PC-3 (cell line): ENCODE results near the gene TMEM9B. TPM values are rescaled to one million over a fixed set of nuclear protein-coding genes. Genes with fewer than 3 reads are reported as not detected.

Experiments
- ATAC-seq: fragments of 200-7000 bp; cut with Tn5 transposase; 2 replicates; pipeline ENCODE4 v1.9.1; 2020; ENCODE audit warnings: mild to moderate bottlenecking, moderate library complexity
- BruUV-seq: library from RNA; stranded (reverse); fragments of 400-500 nt; replicated peaks from 2 replicates; lab custom pipeline; 2021; lab: Mats Ljungman, UMichigan
- CTCF ChIA-PET: fragments of 300-600 bp; sonication (Branson Sonifier 250); formaldehyde crosslinking; loops from one replicate; lab custom pipeline; 2022; ENCODE audit warnings: antibody characterized with exemption; lab: Charles Lee
- POLR2A ChIA-PET: fragments of 300-600 bp; sonication (Branson Sonifier 250); formaldehyde crosslinking; loops from one replicate; lab custom pipeline; 2022; ENCODE audit warnings: antibody characterized with exemption; ENCODE audit not compliant: unreplicated experiment; lab: Charles Lee
- DNase-seq: peaks from one replicate; pipeline ENCODE4 v3.0.0-alpha.2; 2015
- H2AFZ ChIP-seq: fragments of 300-600 bp; sonication (generic); 2 replicates; pipeline ENCODE4 v1.6.0; 2016; ENCODE audit warnings: antibody characterized with exemption, low read length
- H3F3A ChIP-seq: fragments of 300-600 bp; sonication (generic); one replicate; pipeline ENCODE4 v1.6.0; 2017; ENCODE audit warnings: antibody characterized with exemption, low read length, control low read depth, mild to moderate bottlenecking; ENCODE audit not compliant: unreplicated experiment
- H3K27ac ChIP-seq: fragments of 300-600 bp; sonication (generic); 2 replicates; pipeline ENCODE4 v1.5.1; 2016; ENCODE audit warnings: mild to moderate bottlenecking, low read length
- H3K27me3 ChIP-seq: fragments of 300-600 bp; sonication (generic); 2 replicates; pipeline ENCODE4 v1.6.1; 2016; ENCODE audit warnings: low read length, mixed read lengths
- H3K36me3 ChIP-seq: fragments of 300-600 bp; sonication (generic); 2 replicates; pipeline ENCODE4 v1.6.1; 2016; ENCODE audit warnings: low read depth, mixed run types, low read length, mixed read lengths
- H3K4me1 ChIP-seq: fragments of 300-600 bp; sonication (generic); 2 replicates; pipeline ENCODE4 v1.5.1; 2016; ENCODE audit warnings: low read length; ENCODE audit not compliant: insufficient read depth
- H3K4me2 ChIP-seq: fragments of 300-600 bp; sonication (generic); 2 replicates; pipeline ENCODE4 v1.6.0; 2016; ENCODE audit warnings: low read length
- H3K4me3 ChIP-seq: fragments of 300-600 bp; sonication (generic); 2 replicates; pipeline ENCODE4 v1.5.1; 2016; ENCODE audit warnings: mild to moderate bottlenecking, low read length, mixed read lengths
- H3K79me2 ChIP-seq: fragments of 300-600 bp; sonication (generic); 2 replicates; pipeline ENCODE4 v1.6.1; 2017; ENCODE audit warnings: low read length, mixed read lengths
- H3K9ac ChIP-seq: fragments of 300-600 bp; sonication (generic); 2 replicates; pipeline ENCODE4 v1.6.0; 2016; ENCODE audit warnings: mild to moderate bottlenecking, low read length
- H3K9me2 ChIP-seq: fragments of 300-600 bp; sonication (generic); replicated peaks from 2 replicates; pipeline ENCODE4 v1.6.1; 2016; ENCODE audit warnings: mixed run types, low read length, mixed read lengths
- H3K9me3 ChIP-seq: fragments of 300-600 bp; sonication (generic); 2 replicates; pipeline ENCODE4 v1.6.1; 2016; ENCODE audit warnings: low read length, mixed read lengths
- H4K20me1 ChIP-seq: fragments of 300-600 bp; sonication (generic); 2 replicates; pipeline ENCODE4 v1.6.1; 2016; ENCODE audit warnings: low read length, mixed read lengths
- CTCF ChIP-seq: fragments of 300-600 bp; sonication (generic); conservative IDR thresholded peaks from 2 replicates; pipeline ENCODE4 v1.5.1; 2017; ENCODE audit warnings: antibody characterized with exemption, low read depth, mild to moderate bottlenecking, low read length
- EZH2 ChIP-seq: fragments of 300-600 bp; sonication (generic); IDR thresholded peaks from one replicate; pipeline ENCODE4 v1.6.1; 2017; ENCODE audit warnings: antibody characterized with exemption, mild to moderate bottlenecking, low read length; ENCODE audit not compliant: unreplicated experiment
- EZH2phosphoT487 ChIP-seq: fragments of 300-600 bp; sonication (generic); IDR thresholded peaks from 2 replicates; pipeline ENCODE4 v1.6.1; 2018; ENCODE audit warnings: mild to moderate bottlenecking, antibody characterized with exemption, low read length, borderline replicate concordance
- intact Hi-C: fragments of 100-400 bp; cut with micrococcal nuclease; formaldehyde crosslinking; loops from 2 replicates; pipeline ENCODE4 v1.9.0; 2023
- total RNA-seq: library from RNA; depleted of rRNA; stranded (reverse); fragments of >200 nt; gene quantifications from 2 replicates; pipeline ENCODE4 v1.2.3, GENCODE V29; 2014

The TMEM9B gene
- total RNA-seq, 1 experiment from 2014 or later = 42.1 TPM

GRCh38 chr11:8928981-8929615 lies 35.1 kb downstream of the TMEM9B start:
- Histone ChIP-seq H3K9me2 (no peaks in the 10 kb centered on the region), H3K79me2 (no peaks in the 10 kb centered on the region), H3K4me1 (no peaks in the 10 kb centered on the region), H2AFZ (no peak overlapping the region), H3K4me2 (no peak overlapping the region), H3K27ac (no peak overlapping the region), H3K9me3 (no peaks in the 10 kb centered on the region), H3K36me3 (no peaks in the 10 kb centered on the region), H3K27me3 (no peaks in the 10 kb centered on the region), H3K9ac (no peak overlapping the region), H3F3A (no peaks in the 10 kb centered on the region), H3K4me3 (no peak overlapping the region), H4K20me1 (no peaks in the 10 kb centered on the region)
- no peak for TF ChIP-seq EZH2
- no peak for TF ChIP-seq CTCF
- TF ChIP-seq EZH2phosphoT487 = no peak
- ATAC-seq (no peak), DNase-seq (no peak)
- BruUV-seq = no TSS peak
- ChIA-PET POLR2A (interaction anchor here (0.6 kb wide), 1 partner anchor 455 kb away, joined by 3 read pairs; the partner anchor contains the start of gene IPO7), CTCF (no interaction called here)
- intact Hi-C loops = no loop called here

GRCh38 chr11:8928205-8928604 lies 36.0 kb downstream of the TMEM9B start:
- H3K4me1 ChIP-seq = no peaks in the 10 kb centered on the region
- H3K9ac ChIP-seq = no peak overlapping the region
- H3F3A ChIP-seq = no peaks in the 10 kb centered on the region
- no peaks in the 10 kb centered on the region for H3K9me3 ChIP-seq
- H3K27me3 ChIP-seq = no peaks in the 10 kb centered on the region
- H3K4me2 ChIP-seq = no peak overlapping the region
- no peak overlapping the region for H3K27ac ChIP-seq
- no peaks in the 10 kb centered on the region for H3K79me2 ChIP-seq
- H3K9me2 ChIP-seq = no peaks in the 10 kb centered on the region
- CTCF ChIA-PET = no interaction called here
- no peaks in the 10 kb centered on the region for H3K36me3 ChIP-seq
- no peak overlapping the region for H2AFZ ChIP-seq
- no peaks in the 10 kb centered on the region for H4K20me1 ChIP-seq
- no peak for DNase-seq
- TF ChIP-seq EZH2 = no peak
- TF ChIP-seq EZH2phosphoT487 = no peak
- TF ChIP-seq CTCF = no peak
- POLR2A ChIA-PET = no interaction called here
- no TSS peak for BruUV-seq
- intact Hi-C loops = no loop called here
- no peak overlapping the region for H3K4me3 ChIP-seq
- no peak for ATAC-seq

GRCh38 chr11:8927233-8927632 lies 37.0 kb downstream of the TMEM9B start:
- no peaks in the 10 kb centered on the region for H3F3A ChIP-seq
- CTCF ChIA-PET = no interaction called here
- intact Hi-C loops = no loop called here

More at GRCh38 chr11:8927233-8927632, 37.0 kb downstream of the TMEM9B start:
- Histone ChIP-seq H3K9me2 (no peaks in the 10 kb centered on the region), H3K4me3 (no peak overlapping the region), H3K36me3 (no peaks in the 10 kb centered on the region), H3K79me2 (no peaks in the 10 kb centered on the region), H2AFZ (no peak overlapping the region), H3K4me1 (no peaks in the 10 kb centered on the region), H3K27me3 (no peaks in the 10 kb centered on the region), H4K20me1 (no peaks in the 10 kb centered on the region), H3K27ac (no peak overlapping the region), H3K9ac (no peak overlapping the region), H3K4me2 (no peak overlapping the region), H3K9me3 (no peaks in the 10 kb centered on the region)
- no TSS peak for BruUV-seq
- POLR2A ChIA-PET = no interaction called here
- TF ChIP-seq CTCF (no peak), EZH2 (no peak), EZH2phosphoT487 (no peak)
- DNase-seq (no peak), ATAC-seq (no peak)
